Measurements from ENCODE around the gene CLDN9.

CLDN9 gene

GRCh38 chr16:3020247-3020603 lies 7.5 kb downstream of the CLDN9 start, which contains the start of gene TNFRSF12A:
Gene TNFRSF12A (plus strand): TSS chr16:3020368. CDS start chr16:3020398, 30 bp downstream.
- DNase-seq: peak; percentile 48

DNA sequence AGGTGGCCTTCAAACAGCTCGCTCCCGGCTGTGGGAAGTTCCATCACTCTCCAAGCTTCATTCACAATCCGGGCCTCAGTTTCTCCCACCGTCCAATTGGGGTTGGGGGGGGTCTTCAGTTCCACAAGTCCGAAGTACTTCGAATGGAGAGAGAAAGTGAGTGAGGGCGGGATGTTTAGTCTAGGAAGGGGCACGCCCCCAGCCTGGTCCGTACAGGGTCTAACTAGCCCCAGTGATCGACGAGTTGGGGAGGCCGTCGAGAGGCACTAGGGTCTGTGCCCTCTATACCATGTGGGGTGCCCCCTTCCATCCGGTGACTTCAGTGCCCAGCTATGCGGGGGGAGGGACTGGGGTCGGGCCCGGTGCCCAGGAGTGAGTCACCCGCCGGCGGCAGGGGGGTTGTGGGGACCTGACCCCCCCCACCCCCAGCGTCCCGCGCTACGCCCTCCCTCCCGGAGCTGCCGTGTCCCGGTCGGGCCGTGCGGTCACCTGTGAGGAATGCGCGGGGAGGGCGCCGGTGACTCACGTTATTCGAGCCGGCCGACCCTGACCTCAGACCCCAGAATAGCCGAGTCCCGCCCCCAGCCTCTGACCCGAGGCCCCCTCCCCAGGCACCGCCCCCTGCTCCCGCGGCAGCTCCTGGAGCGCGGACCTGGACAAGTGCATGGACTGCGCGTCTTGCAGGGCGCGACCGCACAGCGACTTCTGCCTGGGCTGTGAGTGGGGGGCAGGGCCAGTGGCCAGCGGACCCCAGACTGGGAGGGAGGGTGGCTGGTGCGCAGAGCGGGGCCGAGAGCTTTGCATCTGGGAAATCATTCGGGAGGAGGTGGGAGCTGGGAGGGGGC lies 8.1 kb downstream of the CLDN9 start:
- peak; percentile 56 for DNase-seq

DNA sequence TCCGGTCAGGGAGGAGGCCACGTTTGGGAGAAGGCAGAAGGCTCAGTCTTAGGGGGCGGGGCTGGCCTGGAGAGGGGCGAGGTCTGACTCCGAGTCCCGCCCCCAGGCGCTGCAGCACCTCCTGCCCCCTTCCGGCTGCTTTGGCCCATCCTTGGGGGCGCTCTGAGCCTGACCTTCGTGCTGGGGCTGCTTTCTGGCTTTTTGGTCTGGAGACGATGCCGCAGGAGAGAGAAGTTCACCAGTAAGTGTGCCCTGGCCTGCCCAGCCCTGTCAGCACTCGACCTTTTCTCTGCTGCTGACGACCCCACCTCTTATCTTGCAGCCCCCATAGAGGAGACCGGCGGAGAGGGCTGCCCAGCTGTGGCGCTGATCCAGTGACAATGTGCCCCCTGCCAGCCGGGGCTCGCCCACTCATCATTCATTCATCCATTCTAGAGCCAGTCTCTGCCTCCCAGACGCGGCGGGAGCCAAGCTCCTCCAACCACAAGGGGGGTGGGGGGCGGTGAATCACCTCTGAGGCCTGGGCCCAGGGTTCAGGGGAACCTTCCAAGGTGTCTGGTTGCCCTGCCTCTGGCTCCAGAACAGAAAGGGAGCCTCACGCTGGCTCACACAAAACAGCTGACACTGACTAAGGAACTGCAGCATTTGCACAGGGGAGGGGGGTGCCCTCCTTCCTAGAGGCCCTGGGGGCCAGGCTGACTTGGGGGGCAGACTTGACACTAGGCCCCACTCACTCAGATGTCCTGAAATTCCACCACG lies 8.9 kb downstream of the CLDN9 start:
- DNase-seq: peak; percentile 42

- peak; percentile 76 for DNase-seq
These were observed 9.5 kb downstream of the CLDN9 start for GRCh38 chr16:3022208-3022683.

DNA sequence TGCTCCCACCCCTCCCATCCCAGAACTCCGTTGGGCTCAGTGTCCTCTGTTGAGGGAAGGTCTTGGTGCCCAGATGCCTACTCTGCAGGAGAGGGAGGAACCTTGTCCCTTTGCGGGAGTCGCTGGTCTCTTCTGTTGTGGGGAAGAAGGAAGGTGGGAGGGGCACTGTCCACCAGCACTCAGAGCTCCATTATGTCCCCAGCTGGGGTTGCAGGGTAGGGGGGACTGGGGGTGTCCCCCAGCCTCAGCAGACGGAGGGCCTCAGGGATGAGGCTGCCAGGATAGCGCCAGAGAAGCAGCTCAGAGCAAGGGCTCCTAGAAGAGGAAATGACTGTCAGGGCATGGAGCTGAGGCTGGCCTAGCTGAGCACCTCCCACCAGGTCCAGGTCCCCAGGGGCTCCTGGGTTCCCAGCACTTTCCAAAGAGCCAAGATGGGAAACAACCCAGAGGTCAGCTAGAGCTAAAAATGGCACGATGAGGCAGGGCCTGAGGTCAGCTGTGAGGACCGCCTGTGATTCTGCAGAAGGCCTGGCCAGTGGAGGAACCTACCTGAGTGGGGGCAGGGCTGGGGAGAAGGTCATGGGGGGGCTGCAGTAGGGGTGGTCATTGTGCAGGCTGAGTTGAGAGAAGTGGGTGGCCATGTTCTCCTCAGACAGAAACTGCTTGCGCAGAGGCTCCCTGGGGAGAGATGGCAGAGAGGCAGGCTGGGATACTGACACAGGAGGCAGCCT lies 10.1 kb downstream of the CLDN9 start:
- no peak for DNase-seq

DNA sequence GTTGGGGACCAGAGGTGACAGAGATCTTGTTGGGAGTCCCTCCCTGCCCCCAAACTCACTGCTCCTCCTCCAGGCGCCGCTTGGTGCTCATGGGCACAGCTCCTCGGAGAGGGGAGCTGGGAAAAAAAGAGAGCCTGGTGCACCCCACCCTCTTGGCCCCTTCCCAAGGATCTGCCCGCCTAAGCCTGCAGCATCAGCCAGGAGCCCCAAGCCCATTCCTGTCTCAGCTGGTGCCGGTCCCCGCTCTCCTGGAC lies 10.6 kb downstream of the CLDN9 start:
- peak; percentile 46 for DNase-seq

GRCh38 chr16:3023669-3024478 lies 11.2 kb downstream of the CLDN9 start, which contains the start of the genes HCFC1R1 and THOC6:
Gene HCFC1R1 (minus strand): TSS chr16:3023942. CDS start chr16:3023941, 1 bp downstream.
Gene THOC6 (plus strand): TSS chr16:3024035. CDS start chr16:3024327, 292 bp downstream.
- peak; percentile 94 for DNase-seq

- no peak for DNase-seq
These were observed 12.6 kb downstream of the CLDN9 start for GRCh38 chr16:3025032-3026002.

DNA sequence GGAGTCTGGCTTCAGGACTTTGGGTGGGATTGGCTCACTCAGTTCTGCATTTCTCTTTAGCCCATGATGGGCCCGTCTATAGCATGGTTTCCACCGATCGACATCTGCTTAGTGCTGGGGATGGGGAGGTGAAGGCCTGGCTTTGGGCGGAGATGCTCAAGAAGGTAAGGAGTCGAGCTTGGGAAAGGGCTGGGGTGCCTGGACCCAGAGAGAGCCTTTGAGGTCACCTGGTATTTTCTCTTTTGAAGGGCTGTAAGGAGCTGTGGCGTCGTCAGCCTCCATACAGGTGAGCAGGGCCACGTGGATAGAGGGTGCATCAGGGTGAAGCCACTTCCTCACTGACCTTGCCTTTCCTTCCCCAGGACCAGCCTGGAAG lies 13.3 kb downstream of the CLDN9 start:
- DNase-seq: no peak

DNA sequence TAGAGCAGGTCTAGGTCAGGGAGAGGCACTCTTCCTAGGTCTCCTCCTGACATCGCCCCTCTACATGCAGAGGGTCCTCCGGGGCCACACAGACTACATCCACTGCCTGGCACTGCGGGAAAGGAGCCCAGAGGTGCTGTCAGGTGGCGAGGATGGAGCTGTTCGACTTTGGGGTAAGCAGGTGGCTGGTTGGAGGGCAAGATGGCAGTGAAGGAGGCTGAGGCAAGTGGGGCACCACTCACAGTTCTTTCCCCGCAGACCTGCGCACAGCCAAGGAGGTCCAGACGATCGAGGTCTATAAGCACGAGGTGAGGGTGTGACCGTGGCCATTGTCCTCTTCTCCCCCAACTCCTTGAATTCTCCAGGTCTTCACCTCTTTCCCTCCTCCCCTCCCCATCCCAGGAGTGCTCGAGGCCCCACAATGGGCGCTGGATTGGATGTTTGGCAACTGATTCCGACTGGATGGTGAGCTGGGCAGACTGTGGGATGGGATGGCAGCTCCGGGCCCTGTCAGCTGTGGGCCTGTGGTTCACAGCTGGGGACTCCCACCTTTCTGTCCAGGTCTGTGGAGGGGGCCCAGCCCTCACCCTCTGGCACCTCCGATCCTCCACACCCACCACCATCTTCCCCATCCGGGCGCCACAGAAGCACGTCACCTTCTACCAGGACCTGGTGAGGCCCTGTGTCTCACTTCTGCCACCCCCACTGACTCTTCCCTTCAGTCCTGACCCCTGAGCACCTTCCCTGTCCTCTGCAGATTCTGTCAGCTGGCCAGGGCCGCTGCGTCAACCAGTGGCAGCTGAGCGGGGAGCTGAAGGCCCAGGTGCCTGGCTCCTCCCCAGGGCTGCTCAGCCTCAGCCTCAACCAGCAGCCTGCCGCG lies 14.1 kb downstream of the CLDN9 start:
- no peak for DNase-seq

DNA sequence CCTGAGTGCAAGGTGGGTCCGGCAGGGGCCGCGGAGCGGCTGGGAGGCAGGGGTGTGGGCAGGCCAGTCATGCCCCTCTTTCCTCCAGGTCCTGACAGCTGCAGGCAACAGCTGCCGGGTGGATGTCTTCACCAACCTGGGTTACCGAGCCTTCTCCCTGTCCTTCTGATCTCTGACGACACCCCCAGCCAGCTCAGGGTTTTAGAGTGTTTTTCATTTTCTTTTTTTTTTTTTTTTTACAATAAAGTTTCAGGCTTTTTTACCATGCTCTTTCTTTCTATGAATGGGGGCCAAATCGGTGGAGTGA lies 14.7 kb downstream of the CLDN9 start:
- no peak for DNase-seq

DNA sequence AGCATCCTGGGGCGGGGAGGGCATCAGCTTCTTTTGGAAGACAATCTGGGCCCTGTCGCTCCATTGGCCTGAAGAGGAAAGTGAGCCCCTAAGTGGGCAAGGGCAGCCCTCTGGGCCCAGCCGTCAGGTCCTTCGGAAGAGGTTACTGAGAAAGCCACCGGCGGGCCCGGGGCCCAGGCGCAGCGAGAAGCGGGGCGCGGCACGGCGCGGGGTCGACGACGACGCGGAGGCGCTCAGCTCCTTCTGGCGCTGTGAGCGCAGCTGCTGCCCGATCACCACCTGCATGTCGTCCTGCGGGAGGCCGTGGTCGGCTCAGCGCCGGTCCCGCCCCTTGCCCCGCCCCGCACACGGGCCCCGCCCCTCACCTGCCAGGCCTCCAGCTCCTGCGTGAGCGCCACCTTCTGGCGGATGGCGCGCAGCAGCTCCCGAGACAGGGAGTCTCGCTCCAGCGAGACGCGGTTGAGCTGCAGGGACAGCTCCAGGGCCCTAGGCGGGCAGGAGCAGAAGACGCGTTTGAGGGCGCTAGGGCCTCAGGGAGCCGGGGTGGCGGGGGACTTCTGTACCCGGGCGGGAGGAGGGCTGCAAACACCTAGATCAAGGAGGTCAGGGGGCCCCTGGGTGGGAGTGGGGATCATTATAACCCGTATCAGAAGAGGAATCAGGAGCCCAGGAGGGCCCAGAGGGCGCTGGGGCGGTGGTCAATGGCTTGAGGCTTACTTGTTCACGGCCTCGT lies 15.4 kb downstream of the CLDN9 start:
- DNase-seq: no peak

DNA sequence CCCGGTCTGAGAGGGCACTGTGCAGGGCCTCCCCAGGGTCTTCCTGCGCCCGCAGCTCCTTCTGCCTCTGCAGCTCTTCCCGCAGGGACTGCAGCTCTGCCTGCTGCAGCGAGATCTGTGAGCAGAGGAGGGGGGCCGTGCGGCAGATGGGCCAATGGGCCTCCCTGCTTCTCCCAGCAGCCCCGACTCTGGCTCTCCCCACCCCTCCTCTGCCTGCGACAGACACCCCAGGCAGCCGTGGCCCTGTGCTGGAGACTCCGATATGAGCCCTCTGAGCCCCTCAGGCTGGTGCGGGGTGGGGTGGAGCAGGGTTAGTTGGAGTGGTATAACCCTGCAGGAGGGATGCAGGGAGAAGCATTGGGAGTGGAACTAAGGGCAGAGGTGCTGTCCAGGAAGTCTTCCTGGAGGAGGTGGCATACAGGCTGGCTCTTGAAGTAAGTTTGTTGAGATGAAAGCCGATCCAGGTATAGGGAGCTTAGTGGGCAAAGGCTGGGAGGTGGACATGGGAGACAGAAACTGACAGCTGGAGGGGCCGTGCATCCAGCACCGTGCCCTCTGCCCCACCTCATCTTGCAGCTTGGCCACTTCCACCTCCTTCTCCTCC lies 16.1 kb downstream of the CLDN9 start:
- no peak for DNase-seq

GRCh38 chr16:3029491-3030221 lies 16.9 kb downstream of the CLDN9 start:
- DNase-seq: no peak

DNA sequence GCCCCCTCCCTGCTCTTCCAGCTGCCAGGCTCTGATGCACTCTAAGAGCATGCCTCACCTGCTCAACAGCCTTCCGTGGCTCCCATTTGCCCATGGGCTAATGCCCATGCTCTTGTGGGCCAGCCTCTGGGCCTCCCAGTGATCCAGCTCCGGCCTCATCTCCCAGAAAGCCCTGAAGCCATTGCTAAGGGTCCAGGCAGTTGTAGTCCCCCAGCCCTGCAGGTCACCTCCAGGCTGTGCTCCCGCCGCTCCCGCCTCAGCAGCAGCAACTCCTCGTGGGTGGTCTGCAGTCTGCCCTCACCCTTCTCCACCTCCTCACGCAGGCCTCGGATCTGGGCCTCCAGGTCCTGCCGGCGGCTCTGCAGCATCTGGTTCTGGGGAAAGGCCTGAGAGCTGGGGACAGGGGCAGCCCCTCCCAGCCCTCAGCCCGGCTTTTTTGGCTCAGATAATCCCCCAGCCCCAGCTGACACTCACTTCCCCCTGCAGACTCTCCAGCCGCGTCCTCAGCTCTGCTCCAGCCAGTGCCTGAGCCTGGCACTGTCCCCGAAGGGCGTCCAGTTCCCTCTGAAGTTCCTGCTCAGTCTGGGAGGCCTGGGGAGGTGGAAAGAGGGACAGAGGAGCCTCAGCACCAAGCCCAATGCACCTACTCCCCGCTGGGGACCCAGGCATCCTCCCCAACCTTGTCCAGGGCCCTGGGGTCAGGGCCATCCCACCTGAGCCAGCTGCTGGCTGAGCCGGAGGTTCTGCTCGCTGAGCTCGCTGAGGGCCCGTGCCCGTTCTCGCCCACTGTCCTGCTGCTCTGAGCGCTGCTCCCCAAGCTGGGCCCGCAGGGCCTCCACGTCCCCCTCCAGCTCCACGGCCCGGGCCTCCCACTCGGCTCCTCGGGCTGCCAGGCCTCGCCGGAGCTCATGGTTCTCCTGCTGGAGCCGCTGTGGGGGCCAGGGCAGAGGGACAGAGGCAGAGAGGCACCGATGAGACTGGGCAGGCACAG lies 17.8 kb downstream of the CLDN9 start:
- DNase-seq: no peak

- DNase-seq: no peak
These were observed 19.9 kb downstream of the CLDN9 start for GRCh38 chr16:3032624-3033023.

DNA sequence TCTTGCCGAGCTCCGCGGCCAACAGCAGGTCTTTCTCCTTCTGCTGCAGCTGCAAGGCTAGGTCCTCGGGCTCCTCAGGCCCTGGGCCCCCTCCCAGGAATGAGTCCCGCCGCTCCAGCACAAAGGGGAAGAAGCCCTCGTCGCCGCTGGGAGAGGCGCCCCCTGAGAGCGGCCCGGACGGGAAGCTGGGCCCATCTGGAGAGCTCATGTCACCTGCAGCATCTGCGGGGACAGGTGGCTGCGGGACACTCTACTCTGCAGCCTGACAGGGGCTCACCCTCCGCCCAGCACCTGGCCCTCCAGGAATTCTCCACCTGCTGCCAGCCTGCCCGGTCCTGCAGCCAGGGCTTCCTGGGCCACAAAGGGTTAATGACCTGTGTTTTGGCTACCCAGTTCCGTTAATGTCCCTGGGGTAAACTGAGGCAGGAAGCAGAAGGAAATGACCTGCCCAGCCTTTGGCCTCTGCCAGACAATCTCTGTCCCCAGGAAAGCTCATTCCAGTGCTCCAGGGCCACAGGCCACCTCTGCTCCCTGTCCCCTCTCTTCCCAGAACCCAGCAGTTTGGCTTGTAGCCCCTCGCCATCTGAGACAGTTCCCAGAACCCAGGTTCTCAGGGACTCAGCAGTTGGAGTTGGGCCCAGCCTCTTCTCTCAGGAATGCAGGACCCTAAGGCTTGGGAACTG lies 22.7 kb downstream of the CLDN9 start:
- no peak for DNase-seq

Measured in NCI-H446 treated with DMSO at 0.1 percent for 48 hours (cell line).